Body of pancreas (tissue), 4 donors: ENCODE results near the gene ZNF658. TPM values are rescaled to one million over a fixed set of nuclear protein-coding genes. Genes with fewer than 3 reads are reported as not detected.
"Not testable (repeated sequence)": the region's sequence is repeated elsewhere in the genome, so short reads cannot be mapped to it uniquely, and the experiment has no call there.

Experiments
- ATAC-seq: fragments of 150-250 bp; one replicate; pipeline ENCODE4 v1.9.1; 2016
- DNase-seq, 4 donors: peaks; one replicate each; pipeline ENCODE4 v3.0.0-alpha.2; 2019
- H3K27ac ChIP-seq, 4 donors: fragments of 200-600 bp; sonication (generic); 1 replicate in 3 of 4; 2 replicates in 1 of 4; pipeline versions ENCODE4 v1.5.1 to v1.6.1; 2016 to 2019; ENCODE audit warnings: mild to moderate bottlenecking in 1 of 4, mixed read lengths in 1 of 4, moderate library complexity in 1 of 4
- H3K27me3 ChIP-seq, 2 donors: fragments of 200-600 bp; sonication (generic); one replicate each; pipeline ENCODE4 v1.6.0; 2016; ENCODE audit warnings: mild to moderate bottlenecking in 1 of 2
- H3K36me3 ChIP-seq, 2 donors: fragments of 200-600 bp; sonication (generic); replicated peaks in 1 of 2; 2 replicates each; pipeline ENCODE4 v1.5.1; 2016; ENCODE audit warnings: low read depth in 2 of 2; ENCODE audit not compliant: insufficient read depth in 1 of 2
- H3K4me1 ChIP-seq: fragments of 200-600 bp; sonication (generic); one replicate; pipeline ENCODE4 v1.6.0; 2016
- H3K4me3 ChIP-seq, 2 donors: fragments of 200-600 bp; sonication (generic); 1 replicate in 1 of 2; 2 replicates in 1 of 2; pipeline ENCODE4 v1.5.1; 2016 to 2019
- H3K9me3 ChIP-seq, 3 donors: fragments of 200-600 bp; sonication (generic); 1 replicate in 2 of 3; 2 replicates in 1 of 3; pipeline ENCODE4 v1.5.1; 2016
- WGBS, 2 donors: methylation state at CpG; one replicate each; pipeline ENCODE4 v1.1.5; 2017; 5-methylcytosine and 5-hydroxymethylcytosine counted together
- intact Hi-C: fragments of 100-400 bp; cut with DNase I; formaldehyde crosslinking; loops from one replicate; pipeline ENCODE4 v1.15.1; 2023
- small RNA-seq: library from RNA; depleted of rRNA; stranded (forward); fragments of <200 nt; gene quantifications from one replicate; pipeline ENCODE3, GENCODE V24; 2016
- total RNA-seq, 2 donors: library from RNA; depleted of rRNA; stranded (reverse); fragments of >200 nt; gene quantifications; one replicate each; pipeline ENCODE4 v1.1.0, GENCODE V29; 2016

Gene ZNF658
- total RNA-seq, 2 donors from 2014 or later: 3.9 to 4.3 TPM

- H3K36me3 ChIP-seq, H3K4me1 ChIP-seq, intact Hi-C loops, H3K27me3 ChIP-seq, DNase-seq, ATAC-seq, H3K4me3 ChIP-seq, H3K27ac ChIP-seq, H3K9me3 ChIP-seq: not testable (repeated sequence)
- 49 to 52% methylated on average over 5 of the region's 5 CpGs for WGBS, 2 donors
These were observed 37.8 kb downstream of the ZNF658 start for GRCh38 chr9:66938322-66938721.

GRCh38 chr9:66939878-66940830, 39.6 kb downstream of the ZNF658 start:
- 25 to 61% methylated on average over 1 of the region's 2 CpGs for WGBS, 2 donors
- not testable (repeated sequence) for ATAC-seq

GRCh38 chr9:66942400-66943155, 42.1 kb downstream of the ZNF658 start:
- H3K27ac ChIP-seq, ATAC-seq, H3K27me3 ChIP-seq, H3K36me3 ChIP-seq, DNase-seq, H3K4me1 ChIP-seq, H3K9me3 ChIP-seq, intact Hi-C loops, H3K4me3 ChIP-seq: not testable (repeated sequence)
- 35 to 55% methylated on average over 4 to 5 of the region's 5 CpGs for WGBS, 2 donors

More at GRCh38 chr9:66939878-66940830, 39.6 kb downstream of the ZNF658 start:
- H3K4me1 ChIP-seq, H3K36me3 ChIP-seq, H3K27me3 ChIP-seq, intact Hi-C loops, H3K9me3 ChIP-seq, DNase-seq, H3K4me3 ChIP-seq, H3K27ac ChIP-seq: not testable (repeated sequence)

- WGBS, 2 donors: 90 to 98% methylated on average over 9 of the region's 11 CpGs
- H3K27me3 ChIP-seq, H3K36me3 ChIP-seq, H3K4me1 ChIP-seq, H3K27ac ChIP-seq, intact Hi-C loops, H3K9me3 ChIP-seq, DNase-seq, H3K4me3 ChIP-seq, ATAC-seq: not testable (repeated sequence)
These were observed 52.1 kb downstream of the ZNF658 start for GRCh38 chr9:66952576-66952975.

Small RNAs within 50 kb of the gene (small RNA-seq; reads per million reads assigned to genes)
- not detected for gene AL353770.2

Other genes with a start within 250 kb of the ZNF658 start
- gene SPATA31A3, start 91.8 kb downstream of the ZNF658 start, total RNA-seq: not detected